NK-92 treated with Interleukin-12 subunit alpha and Interleukin-12 subunit beta, amount 100 ng/mL, for 24 hours (cell line): ENCODE data around the gene NOC4L.

ENCODE experiments used
- DNase-seq: peaks from one replicate; lab custom pipeline; 2025; lab: John Stamatoyannopoulos, UW

The NOC4L gene

DNA sequence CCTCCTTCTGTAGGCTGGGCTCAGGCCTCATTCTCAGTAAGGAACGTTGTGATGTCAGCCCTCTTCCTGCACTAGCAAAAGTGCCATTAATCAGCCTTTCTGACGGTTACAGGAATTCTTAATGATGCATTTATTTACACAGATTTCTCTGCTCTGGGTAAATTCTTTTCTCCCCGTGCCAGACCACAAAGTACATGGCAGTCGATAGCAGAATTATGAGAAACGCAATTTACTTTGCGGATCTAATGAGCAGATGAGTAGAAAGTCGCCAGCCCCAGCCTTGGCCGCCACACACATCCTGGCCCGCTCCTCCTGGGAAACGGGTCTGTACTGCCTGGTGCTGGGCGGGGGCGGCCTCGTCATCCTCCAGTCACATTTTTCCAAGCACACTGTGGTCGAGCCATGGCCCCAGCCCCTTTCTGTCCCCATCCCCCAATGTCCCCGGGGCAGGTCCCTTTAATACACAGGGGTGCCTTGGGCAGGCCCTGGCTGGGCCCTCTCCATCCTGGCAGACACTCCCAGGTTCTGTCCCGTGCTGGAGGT lies 25.9 kb downstream of the NOC4L start:
- no peak for DNase-seq

DNA sequence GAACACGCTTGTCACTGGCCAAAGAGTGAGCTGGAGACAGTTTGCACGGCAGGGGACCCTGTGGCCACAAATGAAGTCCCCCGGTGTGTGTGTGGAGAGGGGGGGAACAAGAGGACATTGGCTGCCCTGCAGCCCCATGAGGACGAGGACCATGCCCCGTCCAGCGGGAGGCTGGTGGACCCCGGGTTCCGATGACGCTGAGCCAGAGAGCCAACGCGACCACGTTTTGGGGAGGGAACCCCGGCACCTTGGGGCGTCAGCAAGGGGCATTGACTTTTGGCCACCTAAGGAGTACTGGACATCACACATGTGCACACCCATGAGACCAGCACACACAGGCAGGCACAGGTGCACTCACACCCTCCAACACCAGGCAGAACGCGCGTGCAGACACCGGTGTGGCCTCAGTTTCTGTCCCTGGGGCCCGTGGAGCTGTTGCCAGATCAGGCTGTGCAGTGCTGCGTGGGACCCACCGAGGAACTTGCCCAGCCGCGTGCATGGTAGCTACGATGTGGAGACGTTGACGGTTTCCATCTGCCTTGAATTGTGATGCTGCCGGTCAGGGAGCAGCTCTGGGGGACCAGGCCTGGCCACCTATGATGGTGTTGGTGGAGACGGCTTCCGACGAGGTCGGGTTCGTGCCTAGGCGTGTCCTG lies 26.5 kb downstream of the NOC4L start:
- no peak for DNase-seq

DNA sequence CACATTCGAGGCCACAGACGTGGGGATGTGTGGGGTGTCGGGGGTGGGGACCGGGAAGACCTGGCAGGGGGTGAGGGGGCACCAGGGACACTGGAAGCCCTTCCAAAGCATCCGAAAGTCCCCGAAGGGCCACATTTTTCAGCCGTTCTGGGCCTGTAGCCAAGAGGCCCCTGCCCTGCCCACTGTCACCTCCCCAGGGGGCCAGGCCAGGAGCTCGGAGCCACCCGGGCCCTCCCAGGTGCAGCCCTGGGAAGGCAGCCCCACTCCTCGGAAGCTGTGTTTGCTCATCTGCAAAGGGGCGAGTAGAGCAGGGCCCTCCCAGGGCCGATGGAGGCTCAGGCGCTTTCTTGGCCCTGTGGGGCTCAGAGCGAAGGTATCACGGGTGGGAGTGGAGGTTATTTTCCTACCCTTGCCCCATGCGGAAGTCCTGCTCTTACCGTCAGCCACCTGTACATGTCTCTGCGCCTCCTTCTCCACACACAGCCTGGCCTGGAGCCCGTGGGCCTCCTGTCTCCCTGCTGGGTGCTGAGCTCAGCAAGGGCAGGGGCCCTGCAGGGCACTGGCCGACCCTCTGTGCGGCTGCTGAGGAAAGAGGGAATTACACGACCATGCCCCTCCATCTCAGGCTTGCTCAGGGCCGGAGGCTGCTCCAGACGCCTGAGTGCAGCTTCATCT lies 27.2 kb downstream of the NOC4L start:
- DNase-seq, result no peak

DNA sequence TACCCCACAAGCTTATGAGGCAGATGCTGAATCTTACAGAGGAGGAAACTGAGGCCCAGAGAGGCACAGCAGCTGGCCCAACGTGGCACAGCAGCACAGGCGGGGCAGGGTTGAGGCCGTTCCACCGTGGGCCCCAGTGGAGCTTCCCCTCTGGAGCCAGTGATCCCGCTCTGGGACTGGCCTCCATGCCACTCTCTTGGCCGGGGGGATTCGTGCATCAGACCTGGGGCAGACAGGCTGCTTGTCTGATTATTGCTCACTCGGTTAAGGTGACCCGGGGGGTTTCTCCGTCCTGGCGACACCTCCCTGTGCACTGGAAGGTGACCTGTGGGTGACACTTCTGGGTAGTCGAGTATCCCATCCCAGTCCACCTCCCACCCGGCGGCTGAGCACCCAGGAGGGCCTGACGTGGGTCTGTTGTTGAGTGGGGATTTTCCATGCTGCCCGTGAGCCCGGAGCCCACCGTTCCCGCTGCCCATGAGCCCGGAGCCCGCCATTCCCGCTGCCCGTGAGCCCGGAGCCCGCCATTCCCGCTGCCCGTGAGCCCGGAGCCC lies 27.8 kb downstream of the NOC4L start:
- no peak for DNase-seq

GRCh38 chr12:132172619-132173018 lies 28.4 kb downstream of the NOC4L start:
- no peak for DNase-seq

- DNase-seq, result no peak
These were observed 29.1 kb downstream of the NOC4L start for GRCh38 chr12:132173135-132174014.

- DNase-seq, result no peak
These were observed 30.0 kb downstream of the NOC4L start for GRCh38 chr12:132174015-132174838.

- no peak for DNase-seq
These were observed 30.7 kb downstream of the NOC4L start for GRCh38 chr12:132174839-132175490.

- DNase-seq, result no peak
These were observed 31.5 kb downstream of the NOC4L start for GRCh38 chr12:132175496-132176384.

GRCh38 chr12:132176385-132176919 lies 32.2 kb downstream of the NOC4L start:
- DNase-seq, result no peak

GRCh38 chr12:132176920-132177551 lies 32.8 kb downstream of the NOC4L start:
- no peak for DNase-seq

- DNase-seq, result no peak
These were observed 34.1 kb downstream of the NOC4L start for GRCh38 chr12:132178316-132178715.

DNA sequence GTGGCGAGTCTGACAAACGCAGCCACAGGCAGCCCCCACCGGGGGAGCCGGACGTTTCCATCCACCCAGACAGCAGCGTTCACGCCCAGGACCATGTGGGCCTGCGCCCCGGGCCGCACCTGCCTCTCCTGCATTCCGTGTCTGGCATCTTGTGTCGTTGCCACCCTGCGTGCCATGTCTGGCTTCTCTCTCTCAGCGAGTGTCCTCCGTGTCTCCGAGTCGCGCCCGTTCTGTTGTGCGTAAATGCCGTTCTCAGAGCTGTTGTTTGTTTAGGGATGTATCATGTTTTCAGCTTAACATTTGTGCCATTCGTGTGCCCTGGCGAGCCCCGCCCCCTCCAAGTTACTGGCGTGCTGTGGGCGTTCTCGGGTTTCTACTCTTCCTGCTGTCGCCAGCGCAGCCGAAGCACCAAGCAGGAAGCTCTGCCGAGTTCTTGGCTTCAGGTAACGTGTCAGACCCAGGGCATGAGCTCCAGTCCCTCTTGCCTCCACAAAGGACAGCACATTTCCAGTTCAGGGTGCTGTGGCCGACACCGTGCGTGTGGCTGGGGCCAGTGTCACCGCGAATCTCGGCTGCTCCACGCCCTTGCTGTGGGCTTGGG lies 34.6 kb downstream of the NOC4L start:
- DNase-seq, result no peak

GRCh38 chr12:132179431-132180362 lies 35.4 kb downstream of the NOC4L start:
- no peak for DNase-seq

DNA sequence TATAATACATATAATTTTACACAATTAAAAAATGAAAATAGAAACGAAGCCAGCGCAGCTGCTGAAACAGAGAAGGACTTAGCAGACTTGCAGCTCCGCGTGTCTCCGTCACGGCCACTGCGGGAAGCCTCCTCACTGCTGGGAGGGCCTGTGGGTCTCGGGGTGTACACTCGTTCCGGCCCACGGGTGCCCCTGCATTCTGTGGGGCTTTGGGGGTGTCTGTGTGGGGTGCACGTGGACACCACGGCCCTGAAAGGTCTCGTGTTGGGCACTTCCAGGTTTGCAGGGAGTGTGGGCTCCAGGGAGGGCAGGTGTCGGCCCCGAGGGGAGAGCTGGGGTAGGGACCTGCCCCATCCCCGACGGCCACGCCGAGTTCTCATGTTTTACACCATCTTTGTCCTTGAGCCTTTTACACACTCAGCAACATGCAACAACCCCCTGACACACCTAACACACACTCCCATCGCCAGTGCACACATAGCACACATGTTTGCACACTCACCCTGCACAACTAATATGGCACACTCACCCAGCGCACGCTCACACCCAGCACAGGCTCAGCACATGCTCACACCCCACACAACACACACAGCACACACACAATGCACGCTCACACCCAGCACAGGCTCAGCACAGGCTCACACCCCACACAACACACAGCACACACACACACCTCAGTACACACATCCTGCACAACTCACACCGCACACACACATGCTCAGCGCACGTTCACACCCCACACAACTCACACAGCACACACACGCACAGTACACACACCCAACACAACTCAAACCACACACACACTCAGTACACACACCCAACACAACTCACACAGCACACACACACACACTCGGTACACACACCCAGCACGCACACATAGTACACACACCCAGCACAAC lies 36.6 kb downstream of the NOC4L start:
- DNase-seq, result no peak

GRCh38 chr12:132181570-132182200 lies 37.4 kb downstream of the NOC4L start:
- no peak for DNase-seq
